Measurements from ENCODE around the gene EBF3. TPM values are rescaled to one million over a fixed set of nuclear protein-coding genes. Genes with fewer than 3 reads are reported as not detected.

Gene EBF3
- total and polyA plus RNA-seq, 2 donors (not counting 3 experiments of a cell fraction or from before 2014, with no cell fraction given) = 0.92 to 2.7 TPM

DNA sequence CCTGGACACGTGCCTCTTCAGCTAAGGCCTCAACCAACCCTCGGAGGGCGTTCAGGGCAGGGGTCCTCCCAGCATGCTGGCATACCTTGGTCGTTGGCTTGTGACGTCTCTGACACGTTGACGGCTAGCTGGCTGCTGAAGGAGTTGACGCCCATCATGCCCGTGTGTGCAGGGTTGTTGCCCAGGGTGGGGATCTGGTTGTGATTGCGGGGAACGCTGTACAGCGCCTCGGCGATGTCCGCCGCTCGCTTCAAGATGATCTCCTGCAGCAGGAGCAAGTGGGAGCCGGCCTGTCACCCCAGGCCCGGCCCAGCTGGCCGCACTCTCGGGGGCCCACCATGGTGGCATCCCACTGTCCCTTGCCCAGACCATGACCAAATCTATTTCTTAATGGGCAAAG is 122.0 kb downstream of the EBF3 start:
- Histone ChIP-seq H3K4me1 (ENCODE audit: control insufficient read depth, extremely low read depth, insufficient read depth, low read length) (no peaks in the 10 kb centered on the region), H3K9me3 (replicated peaks; ENCODE audit: control insufficient read depth, insufficient read depth, low read length) (peaks cover 2% of the 10 kb centered on the region), H3K27ac (ENCODE audit: insufficient read depth, low read depth, low read length) (no peak overlapping the region), H3K4me2 (ENCODE audit: insufficient read depth, low read length) (no peak overlapping the region), H3K36me3 (ENCODE audit: control insufficient read depth in 2 of 2, extremely low read depth in 1 of 2, insufficient read depth in 2 of 2, low read length in 2 of 2) (no peaks in the 10 kb centered on the region), H3K9ac (replicated peaks; ENCODE audit: extremely low read depth, insufficient read depth, low read length) (no peak overlapping the region), H3K79me2 (ENCODE audit: control insufficient read depth, insufficient read depth, low read length) (no peaks in the 10 kb centered on the region), H3K27me3 (ENCODE audit: control insufficient read depth in 2 of 2, insufficient read depth in 2 of 2, low read length in 2 of 2) (no peaks in the 10 kb centered on the region), H3K4me3 (replicated peaks in 1 of 3; ENCODE audit: insufficient read depth in 1 of 3, low read depth in 1 of 3, low read length in 3 of 3) (no peak overlapping the region), H3K9me1 (replicated peaks; ENCODE audit: control insufficient read depth, extremely low read depth, insufficient read depth, low read length) (no peaks in the 10 kb centered on the region), H2AFZ (ENCODE audit: low read depth, low read length) (no peak overlapping the region), H4K20me1 (replicated peaks; ENCODE audit: control insufficient read depth, extremely low read depth, insufficient read depth, low read length) (no peaks in the 10 kb centered on the region)
- FAIRE-seq = no peak
- dilution Hi-C loops (cut with MboI; ENCODE audit: extremely low pct_ligation_motif_present, low sequenced_read_pairs) (no loop called here), intact Hi-C loops (cut with micrococcal nuclease) (no loop called here)
- no TSS peak for BruUV-seq (replicated peaks)
- ChIA-PET POLR2A (no interaction called here), CTCF (no interaction called here)
- no peak for TF ChIP-seq FOS (IDR thresholded peaks at IDR 0.05; ENCODE audit: borderline replicate concordance, insufficient read depth, low read length)
- TF ChIP-seq MYC (IDR thresholded peaks at IDR 0.05; ENCODE audit: low read depth, low read length) = no peak
- TF ChIP-seq, protein P1, sequence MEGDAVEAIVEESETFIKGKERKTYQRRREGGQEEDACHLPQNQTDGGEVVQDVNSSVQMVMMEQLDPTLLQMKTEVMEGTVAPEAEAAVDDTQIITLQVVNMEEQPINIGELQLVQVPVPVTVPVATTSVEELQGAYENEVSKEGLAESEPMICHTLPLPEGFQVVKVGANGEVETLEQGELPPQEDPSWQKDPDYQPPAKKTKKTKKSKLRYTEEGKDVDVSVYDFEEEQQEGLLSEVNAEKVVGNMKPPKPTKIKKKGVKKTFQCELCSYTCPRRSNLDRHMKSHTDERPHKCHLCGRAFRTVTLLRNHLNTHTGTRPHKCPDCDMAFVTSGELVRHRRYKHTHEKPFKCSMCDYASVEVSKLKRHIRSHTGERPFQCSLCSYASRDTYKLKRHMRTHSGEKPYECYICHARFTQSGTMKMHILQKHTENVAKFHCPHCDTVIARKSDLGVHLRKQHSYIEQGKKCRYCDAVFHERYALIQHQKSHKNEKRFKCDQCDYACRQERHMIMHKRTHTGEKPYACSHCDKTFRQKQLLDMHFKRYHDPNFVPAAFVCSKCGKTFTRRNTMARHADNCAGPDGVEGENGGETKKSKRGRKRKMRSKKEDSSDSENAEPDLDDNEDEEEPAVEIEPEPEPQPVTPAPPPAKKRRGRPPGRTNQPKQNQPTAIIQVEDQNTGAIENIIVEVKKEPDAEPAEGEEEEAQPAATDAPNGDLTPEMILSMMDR (IDR thresholded peaks at IDR 0.05; ENCODE audit: extremely low read depth in 1 of 2, insufficient read depth in 1 of 2, low read depth in 1 of 2, low read length in 2 of 2) = no peak
- no peak for TF ChIP-seq POLR2AphosphoS5 (IDR thresholded peaks at IDR 0.05; ENCODE audit: insufficient read depth, low read depth, low read length)
- no peak for DNase-seq (ENCODE audit: low read depth, low spot score)

DNA sequence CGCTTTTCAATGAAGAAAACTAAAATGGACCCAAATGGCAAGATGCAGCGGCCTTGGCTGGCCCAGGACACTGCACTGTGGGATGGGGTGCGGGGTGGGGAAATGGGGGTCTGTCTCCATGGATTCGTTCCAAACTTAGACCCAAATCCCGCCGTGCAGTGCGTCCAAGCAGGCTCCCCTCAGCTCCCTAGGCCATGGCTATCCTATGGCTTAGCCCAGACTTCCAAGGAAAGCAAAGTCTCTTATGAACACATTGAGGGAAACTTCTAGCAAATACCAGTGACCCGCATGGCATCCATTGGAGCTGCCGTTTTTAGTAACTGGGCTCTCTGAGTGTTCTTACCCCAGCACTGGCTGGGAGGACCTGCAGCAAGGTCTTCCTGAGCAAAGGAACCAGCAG is 122.5 kb downstream of the EBF3 start:
- no TSS peak for BruUV-seq (replicated peaks)
- Histone ChIP-seq H3K9ac (replicated peaks; ENCODE audit: extremely low read depth, insufficient read depth, low read length) (no peak overlapping the region), H2AFZ (ENCODE audit: low read depth, low read length) (no peak overlapping the region), H3K4me2 (ENCODE audit: insufficient read depth, low read length) (no peak overlapping the region), H4K20me1 (replicated peaks; ENCODE audit: control insufficient read depth, extremely low read depth, insufficient read depth, low read length) (no peaks in the 10 kb centered on the region), H3K9me1 (replicated peaks; ENCODE audit: control insufficient read depth, extremely low read depth, insufficient read depth, low read length) (no peaks in the 10 kb centered on the region), H3K9me3 (replicated peaks; ENCODE audit: control insufficient read depth, insufficient read depth, low read length) (peaks cover 2% of the 10 kb centered on the region), H3K27ac (ENCODE audit: insufficient read depth, low read depth, low read length) (no peak overlapping the region), H3K4me1 (ENCODE audit: control insufficient read depth, extremely low read depth, insufficient read depth, low read length) (no peaks in the 10 kb centered on the region), H3K36me3 (ENCODE audit: control insufficient read depth in 2 of 2, extremely low read depth in 1 of 2, insufficient read depth in 2 of 2, low read length in 2 of 2) (no peaks in the 10 kb centered on the region), H3K4me3 (replicated peaks in 1 of 3; ENCODE audit: insufficient read depth in 1 of 3, low read depth in 1 of 3, low read length in 3 of 3) (no peak overlapping the region), H3K79me2 (ENCODE audit: control insufficient read depth, insufficient read depth, low read length) (no peaks in the 10 kb centered on the region), H3K27me3 (ENCODE audit: control insufficient read depth in 2 of 2, insufficient read depth in 2 of 2, low read length in 2 of 2) (no peaks in the 10 kb centered on the region)
- DNase-seq (ENCODE audit: low read depth, low spot score) (no peak), FAIRE-seq (no peak)
- dilution Hi-C loops (cut with MboI; ENCODE audit: extremely low pct_ligation_motif_present, low sequenced_read_pairs) (no loop called here), intact Hi-C loops (cut with micrococcal nuclease) (no loop called here)
- ChIA-PET CTCF (no interaction called here), POLR2A (no interaction called here)
- TF ChIP-seq, protein P2, sequence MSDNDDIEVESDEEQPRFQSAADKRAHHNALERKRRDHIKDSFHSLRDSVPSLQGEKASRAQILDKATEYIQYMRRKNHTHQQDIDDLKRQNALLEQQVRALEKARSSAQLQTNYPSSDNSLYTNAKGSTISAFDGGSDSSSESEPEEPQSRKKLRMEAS (IDR thresholded peaks at IDR 0.05; ENCODE audit: insufficient read depth, insufficient read length) = no peak
